NCI-H2227 treated with DMSO at 0.1 percent for 48 hours (cell line): ENCODE measurements around the gene ZNF324B.
"Not testable (repeated sequence)": the region's sequence is repeated elsewhere in the genome, so short reads cannot be mapped to it uniquely, and the experiment has no call there.

Experiments used
- DNase-seq: peaks from one replicate; lab custom pipeline; 2025; lab: John Stamatoyannopoulos, UW

ZNF324B gene

DNA sequence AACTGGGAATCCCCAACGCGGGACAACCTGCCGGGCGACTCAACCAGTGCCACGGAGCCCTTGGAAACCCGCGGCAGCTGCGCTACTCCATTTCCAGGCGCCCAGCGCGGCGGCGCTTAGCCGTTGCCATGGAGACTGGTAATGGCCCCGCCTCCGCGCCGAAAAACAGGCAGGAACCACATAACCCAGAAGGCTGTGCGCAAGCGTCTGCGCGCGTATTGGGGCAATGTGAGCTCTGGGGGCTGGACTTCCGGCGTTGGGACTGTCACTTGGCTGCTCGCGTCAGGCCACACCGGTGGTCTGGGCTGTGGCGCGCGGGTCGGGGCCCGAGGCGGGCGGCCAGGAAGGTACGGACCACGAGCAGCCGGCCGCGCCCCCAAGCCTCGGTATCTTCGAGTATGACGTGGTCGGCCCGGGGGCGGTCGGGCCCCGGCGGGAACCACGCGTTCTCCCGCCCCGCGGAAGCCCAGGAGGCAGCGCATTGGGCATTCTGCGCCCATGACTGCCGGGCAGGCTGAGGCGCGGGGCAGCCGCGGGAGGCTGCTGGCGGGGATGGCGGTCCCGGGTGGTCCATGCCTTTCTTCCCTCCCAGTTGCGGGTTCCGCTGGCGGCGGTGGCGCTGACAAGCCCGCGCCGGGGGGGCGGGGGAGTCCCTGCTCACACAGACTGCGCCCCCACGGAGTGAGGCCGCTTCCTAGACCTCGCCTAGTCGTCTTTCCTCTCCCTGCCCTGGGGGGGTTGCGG is at the start of gene ZNF324B:
Gene ZNF324B (plus strand): TSS at position 265 of the 744 bp plus-strand sequence. CDS start 2,080 bp downstream, outside the sequence.
- DNase-seq: peak; percentile 100

DNA sequence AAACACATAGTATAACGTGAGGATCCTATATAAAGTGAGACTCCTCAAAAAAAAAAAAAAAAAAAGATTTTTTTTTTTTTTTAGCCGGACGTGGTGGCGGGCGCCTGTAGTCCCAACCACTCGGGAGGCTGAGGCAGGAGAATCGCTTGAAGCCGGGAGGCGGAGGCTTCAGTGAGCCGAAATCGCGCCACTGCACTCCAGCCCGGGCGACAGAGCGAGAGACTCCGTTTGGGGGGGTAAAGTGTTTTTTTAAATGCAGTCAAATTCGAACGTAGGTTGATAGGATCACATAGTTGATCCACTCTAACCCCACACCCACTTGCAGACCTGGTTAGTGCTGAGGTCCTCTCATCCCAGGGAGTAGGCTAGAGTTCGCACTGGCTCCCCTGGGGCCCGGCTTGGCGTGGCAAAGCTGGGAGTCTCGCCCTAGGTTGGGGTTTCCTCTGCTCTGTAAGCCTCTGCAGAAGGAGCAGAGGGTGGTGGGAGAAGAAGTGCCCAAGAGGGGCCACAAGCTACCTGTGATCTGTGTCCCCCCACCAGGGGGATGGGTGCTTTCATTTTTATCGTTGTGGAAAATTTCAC is 49.5 kb upstream of the ZNF324B start:
- no peak for DNase-seq

DNA sequence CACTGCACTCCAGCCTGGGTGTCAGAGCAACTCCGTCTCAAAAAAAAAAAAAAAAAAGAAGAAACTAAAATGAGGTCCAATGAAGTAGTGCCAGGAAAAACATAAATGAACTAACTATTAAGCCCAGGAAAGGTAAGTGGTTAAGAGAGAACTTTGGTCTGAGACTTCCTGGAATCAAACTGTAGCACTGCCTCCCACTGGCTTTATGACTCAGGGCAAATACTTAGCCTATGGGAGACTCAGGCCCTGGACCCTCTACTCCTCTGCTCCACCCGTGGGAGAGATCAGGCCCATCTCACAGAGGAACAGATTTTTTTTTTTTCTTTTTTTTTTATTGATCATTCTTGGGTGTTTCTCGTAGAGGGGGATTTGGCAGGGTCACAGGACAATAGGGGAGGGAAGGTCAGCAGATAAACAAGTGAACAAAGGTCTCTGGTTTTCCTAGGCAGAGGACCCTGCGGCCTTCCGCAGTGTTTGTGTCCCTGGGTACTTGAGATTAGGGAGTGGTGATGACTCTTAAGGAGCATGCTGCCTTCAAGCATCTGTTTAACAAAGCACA is 47.4 kb upstream of the ZNF324B start:
- not testable (repeated sequence) for DNase-seq

DNA sequence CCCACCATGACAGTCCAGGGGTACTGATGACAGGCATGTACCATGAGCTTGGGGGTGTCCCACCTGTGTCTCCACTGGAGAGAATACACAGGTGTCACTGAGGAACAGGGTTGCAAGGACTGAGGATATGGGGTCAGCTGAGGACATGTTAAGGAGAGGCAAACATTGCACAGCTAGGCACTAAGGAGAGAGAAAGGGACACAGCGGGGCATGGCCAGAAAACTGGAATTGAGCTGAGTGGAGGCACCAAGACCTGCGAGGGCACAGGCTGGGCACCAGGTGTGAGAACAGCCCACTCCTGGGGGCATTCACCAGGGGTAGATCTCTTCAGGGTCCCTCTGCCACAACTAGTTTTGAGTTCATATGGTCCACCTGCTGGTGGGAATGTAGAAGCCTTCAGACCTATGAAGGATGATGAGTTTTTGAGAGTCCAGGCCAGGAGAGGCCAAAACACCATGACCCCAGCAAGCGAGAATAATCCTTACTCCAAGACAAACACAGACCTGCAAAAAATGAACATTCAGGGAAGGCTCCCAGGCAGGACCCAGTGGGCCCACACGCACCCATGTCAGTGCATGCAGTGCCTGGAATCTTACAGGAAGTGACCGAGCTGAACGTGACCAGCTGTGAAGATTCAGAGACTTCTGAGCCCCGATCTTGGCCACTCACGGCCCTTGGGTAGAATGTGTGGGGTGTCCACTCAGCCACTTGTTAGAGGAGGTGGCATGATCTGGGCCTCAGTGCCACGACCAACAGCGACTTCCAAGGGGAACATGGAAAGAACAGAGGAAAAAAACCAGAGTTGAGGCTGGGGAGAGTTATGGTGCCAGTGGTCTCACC is 44.4 kb upstream of the ZNF324B start:
- no peak for DNase-seq

DNA sequence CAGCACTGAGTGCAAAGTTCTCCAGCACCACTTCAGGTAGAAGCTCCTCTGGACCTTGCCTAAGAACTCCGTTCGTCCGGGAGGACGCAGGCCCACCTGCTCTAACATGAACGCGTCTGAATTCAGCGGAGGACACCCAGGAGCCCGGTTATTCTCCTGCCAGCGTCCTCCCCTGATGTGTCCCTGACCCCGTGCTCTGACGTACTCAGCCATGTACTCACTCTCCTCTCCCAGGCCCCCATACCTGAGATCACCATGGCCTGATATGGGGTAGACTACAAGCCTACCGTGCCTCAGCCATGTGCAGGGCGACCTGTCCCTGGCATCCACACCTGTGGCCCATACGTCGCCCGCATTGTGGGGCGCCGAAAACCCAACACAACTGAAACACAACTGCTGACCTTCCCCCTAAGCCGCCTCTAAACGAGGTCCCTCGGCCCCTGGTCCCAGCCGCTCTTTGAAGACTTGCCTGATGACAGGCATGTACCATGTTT is 43.7 kb upstream of the ZNF324B start:
- DNase-seq: no peak

DNA sequence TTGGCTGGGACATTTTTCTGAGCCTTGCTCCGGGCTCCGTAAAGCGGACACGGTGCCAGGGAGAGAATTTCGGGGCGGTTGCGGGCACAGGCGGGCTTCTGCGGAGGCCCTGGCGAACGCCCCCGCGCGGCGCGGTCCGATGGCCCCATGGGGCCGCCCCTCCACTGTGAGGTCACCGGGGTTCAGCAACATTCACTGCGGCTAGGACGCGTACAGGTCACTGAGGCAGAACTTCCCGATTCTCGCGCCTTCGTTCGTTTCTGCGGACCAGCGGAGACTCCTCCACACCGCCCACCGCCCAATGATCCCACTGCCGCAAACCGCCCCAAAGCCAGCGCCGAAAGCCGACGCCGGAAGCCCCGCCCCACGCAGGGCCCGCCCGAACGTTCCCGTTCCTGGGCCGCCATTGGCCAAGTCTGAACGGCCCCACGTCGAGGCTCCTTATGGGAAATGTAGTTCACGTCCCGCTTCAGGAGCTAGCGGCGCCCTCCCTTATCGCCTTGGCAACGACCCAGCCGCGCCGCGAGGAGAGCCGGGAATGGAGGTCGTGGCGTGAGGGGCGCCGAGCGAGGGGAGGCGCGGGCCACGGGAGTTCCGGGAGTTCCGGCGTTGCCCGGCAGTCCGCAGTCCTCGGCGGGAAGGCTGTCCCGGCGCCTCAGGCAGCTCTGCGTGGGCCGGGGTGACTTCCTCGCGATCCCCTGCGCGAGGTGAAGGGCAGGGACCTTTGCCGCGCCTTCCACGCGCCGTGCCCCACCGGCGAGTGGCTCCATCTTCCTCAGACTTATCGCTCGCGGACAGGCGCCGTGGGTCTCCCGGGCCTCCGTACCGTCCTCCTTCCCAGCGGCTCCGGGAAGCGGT is 43.0 kb upstream of the ZNF324B start, which contains the start of gene ZNF584:
Gene ZNF584 (plus strand): TSS at position 498 of the 858 bp plus-strand sequence. CDS start 499 bp downstream, outside the sequence.
- DNase-seq: peak; percentile 100

DNA sequence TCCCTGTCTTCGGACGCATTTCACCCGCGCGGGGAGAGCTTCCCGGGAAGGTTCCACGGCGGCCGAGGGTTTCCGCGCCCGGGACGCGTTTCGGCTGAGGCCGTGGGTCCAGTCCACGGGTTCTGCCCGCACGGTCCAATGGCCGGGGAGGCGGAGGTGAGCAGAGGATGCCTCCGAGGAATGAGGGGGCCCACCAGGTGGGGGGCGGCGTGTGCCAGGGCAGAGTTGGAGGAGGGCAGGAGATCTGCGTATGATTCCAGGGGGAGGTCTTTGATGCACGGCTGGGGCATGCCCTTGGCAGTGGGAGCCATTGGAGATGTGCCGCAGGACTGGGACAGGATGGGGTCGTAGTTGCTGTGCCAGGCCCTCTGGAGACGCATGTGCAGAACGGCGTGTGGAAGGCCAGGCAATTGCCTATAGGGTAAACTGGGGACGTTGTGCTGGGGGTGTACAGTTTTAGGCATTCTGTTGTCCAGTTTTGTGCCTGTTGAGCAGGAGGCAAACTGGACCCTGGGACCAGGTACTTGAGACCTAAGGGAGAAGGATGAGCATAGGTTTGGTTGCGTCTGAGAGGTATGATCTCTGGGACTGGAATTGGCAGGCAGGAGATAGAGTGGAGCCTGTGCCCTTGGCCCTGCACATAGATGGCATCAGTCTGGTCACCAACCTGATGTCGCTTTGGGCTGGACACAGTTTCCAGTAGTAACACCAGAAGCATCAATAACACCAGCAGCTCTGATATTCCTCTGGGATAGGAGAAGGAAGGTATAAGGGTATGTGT is 42.2 kb upstream of the ZNF324B start:
- peak; percentile 65 for DNase-seq

DNA sequence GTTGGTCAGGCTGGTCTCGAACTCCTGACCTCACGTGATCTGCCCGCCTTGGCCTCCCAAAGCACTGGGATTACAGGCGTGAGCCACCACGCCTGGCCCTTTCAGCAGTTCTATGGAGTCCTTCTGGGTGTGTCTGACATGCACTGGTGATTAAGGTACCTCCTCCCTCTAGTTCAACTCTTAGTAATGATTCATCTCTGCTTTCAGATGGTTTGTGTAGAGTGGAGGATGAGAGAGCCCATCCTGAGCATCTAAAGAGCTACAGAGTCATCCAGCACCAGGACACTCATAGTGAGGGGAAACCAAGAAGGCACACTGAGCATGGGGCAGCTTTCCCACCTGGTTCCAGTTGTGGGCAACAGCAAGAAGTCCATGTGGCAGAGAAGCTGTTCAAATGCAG is 34.8 kb upstream of the ZNF324B start:
- no peak for DNase-seq

DNA sequence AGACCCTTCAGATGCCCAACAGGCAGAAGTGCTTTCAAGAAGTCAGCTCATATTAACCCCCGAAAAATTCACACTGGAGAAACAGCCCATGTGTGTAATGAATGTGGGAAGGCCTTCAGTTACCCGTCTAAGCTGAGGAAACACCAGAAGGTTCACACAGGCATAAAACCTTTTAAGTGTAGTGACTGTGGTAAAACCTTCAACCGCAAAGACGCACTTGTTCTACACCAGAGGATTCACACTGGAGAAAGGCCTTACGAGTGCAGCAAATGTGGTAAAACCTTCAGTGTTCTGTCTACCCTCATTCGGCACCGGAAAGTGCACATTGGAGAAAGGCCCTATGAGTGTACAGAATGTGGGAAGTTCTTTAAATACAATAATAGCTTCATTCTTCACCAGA is 34.4 kb upstream of the ZNF324B start:
- DNase-seq: no peak

DNA sequence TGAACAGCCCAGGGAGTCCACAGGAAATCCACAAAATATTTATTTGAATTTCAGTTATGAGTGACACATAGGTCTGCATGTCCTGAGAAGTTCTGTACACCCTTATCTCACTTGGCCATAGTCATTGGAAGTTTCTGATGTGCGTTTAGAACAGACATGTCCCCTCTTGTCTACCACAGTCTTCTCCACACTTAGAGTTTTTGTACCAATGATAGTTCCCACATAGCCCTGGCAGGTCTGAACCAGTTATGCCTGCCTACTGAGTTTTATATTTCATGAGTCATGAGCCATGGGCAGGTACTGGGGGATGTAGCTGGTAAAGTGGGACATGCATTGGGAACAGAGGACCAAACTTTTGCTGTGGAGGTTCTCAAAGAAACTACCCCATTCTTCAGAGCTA is 22.8 kb upstream of the ZNF324B start:
- DNase-seq: no peak

DNA sequence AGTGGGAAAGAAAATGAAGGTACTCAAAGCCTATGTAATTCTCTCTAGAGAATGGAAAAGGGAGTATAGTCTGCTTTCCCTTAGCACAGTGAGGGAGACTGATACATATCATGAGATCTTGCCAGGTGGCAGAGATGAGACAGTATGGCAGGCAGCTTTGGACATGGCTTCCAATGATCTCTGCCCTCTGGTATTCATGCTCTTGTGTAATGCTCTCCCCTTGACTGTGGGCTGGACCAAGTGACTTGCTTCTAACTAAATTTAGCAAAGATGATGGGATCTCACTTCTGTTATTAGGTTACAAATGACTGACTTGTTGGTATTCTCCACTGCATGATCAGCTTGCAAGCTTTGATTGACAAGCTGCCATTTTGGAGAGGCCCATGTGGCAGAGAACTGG is 21.7 kb upstream of the ZNF324B start:
- no peak for DNase-seq

DNA sequence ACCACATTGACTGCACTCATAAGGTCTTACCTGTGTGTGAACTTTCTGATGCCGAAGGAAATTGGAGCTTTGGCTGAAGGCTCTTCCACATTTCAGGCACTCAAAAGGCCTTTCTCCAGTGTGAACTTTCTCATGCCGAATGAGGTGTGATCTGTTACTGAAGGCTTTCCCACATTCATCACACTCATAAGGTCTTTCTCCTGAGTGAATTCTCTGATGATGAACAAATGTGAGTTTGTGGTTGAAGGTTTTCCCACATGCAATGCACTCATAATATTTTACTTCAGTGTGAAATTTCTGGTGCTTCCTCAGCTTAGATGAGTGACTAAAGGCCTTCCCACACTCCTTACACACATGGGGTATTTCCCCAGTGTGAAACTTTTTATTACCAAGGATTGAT is 17.2 kb upstream of the ZNF324B start:
- no peak for DNase-seq

DNA sequence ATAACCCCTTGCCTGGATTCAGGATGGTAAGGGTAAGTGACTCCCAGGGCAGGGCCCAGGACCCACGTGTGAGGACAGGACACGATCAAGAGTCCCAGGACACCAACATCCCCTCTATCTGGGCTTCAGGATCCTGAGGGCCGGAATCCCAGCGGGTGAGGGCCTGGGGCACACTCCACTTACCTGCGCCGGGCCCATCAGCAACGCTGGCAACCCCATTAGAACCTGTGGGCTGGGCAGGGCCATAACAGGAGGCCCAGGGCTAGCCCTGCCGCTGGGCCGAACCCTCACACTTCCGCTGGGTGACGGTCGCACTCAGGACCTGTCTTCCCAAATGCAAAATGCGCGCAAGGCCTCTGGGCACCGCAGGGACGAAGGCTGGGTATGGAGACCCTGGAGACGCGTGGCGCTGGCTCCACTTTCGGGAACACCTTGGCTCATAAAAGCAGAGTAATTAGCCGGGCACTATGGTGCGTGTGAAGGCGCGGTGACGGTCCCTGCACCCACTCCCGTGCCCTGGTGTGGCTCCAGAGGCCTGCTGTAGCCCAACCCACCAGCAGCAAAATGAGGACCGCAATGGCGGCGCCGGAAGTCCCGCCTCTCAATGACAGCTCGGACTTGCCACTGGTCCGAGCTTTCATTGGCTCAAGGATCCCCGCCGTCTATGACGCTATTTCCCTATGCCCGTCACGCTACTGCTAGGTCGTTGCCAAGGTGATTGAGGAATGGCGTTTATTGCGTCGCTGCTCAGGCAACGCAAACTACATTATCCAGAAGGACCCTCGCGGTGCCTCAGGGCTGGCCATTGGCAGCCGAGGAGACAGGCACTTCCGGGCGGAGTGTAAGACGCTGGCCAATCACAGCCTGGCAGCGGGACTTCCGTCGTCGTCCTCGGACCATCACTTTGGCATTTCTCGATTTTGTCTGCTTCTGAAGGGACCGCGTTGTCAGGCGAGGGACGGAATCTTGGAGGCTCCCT is 11.6 kb upstream of the ZNF324B start, which contains the start of gene ZNF132:
Gene ZNF132 (minus strand): TSS at position 578 of the 979 bp plus-strand sequence. CDS start 332 bp downstream, at position 246.
- peak; percentile 91 for DNase-seq

DNA sequence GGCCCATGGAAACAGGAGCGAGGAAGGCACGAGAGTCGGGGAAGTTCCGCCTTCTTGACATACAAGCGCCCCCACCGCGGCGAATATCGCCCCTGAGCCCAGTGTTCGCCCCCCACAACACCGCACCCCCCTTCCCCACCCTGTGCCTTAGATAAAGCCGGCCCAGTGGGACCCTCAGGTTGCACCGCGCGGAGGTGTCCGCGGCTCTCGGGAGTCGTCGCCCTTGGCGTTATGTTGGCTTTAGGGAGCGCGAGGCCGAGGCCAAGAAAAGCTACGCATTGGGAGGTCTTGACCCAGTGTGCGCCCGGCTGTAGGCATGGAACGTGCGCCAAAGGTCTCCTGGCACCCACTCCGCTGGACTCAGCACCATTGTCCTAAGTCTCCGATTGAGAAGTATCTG is 10.9 kb upstream of the ZNF324B start:
- DNase-seq: no peak

DNA sequence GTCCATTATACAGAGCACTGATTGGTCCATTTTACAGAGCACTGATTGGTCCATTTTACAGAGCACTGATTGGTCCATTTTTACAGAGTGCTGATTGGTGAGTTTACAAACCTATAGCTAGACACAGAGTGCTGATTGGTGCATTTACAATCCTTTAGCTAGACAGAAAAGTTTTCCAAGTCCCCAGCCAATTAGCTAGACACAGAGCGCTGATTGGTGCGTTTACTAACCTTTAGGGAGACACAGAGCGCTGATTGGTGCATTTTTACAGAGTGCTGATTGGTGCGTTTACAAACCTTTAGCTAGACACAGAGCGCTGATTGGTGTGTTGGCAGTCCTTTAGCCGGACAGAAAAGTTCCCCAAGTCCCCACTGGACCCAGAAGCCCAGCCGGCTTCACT is 8.4 kb upstream of the ZNF324B start:
- not testable (repeated sequence) for DNase-seq

DNA sequence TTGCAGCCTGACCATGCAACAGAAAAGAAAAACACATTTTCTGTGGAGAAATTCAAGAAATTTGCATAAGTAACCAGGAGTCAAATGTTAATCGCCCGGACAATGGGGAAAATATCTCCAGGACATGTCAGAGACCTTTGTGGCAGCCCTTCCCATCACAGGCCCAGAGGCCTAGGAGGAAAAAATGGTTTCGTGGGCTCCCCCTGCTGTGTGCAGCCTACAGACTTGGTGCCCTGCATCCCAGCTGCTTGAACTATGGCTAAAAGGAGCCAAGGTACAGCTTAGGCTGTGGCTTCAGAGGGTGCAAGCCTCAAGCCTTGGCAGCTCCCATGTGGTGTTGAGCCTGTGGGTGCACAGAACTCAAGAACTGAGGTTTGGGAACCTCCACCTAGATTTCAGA is 2.6 kb upstream of the ZNF324B start:
- DNase-seq: not testable (repeated sequence)

DNA sequence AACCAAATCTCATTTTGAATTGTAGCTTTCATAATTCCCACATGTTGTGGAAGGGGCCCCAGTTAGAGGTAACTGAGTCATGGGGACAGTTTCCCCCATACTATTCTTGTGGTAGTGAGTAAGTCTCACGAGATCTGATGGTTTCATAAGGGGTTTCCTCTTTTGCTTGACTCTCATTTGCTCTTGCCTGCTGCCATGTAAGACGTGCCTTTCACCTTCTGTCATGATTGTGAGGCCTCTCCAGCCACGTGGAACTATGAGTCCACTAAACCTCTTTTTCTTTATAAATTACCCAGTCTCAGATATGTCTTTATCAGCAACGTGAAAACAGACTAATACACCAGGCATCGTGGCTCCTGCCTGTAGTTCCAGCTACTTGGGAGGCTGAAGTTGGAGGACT is 1.4 kb upstream of the ZNF324B start:
- DNase-seq: not testable (repeated sequence)

DNA sequence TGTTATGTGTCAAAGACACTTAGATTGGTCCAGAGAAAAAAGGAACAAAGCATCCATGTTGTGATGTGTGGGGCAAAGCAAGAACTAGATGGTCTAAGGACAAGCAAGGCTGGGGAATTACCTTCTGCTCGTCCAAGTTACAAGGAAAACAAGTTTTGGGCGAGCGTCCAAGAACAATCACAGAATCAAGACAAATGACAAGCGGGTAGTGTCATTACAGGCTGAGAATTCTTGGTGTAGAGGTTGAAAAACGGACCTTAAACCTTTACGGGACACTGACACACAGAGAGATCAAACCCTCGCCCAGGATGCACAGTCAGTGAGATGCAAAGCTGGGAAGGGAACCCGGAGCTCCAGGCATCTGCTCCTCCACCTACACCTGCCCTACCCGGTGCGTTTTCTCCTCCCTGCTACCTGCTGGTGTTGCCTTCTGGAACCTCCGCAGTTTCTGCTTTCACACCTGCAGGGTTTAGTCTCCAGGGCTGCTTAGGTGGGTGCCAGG is 515 bp upstream of the ZNF324B start:
- DNase-seq: peak; percentile 80

DNA sequence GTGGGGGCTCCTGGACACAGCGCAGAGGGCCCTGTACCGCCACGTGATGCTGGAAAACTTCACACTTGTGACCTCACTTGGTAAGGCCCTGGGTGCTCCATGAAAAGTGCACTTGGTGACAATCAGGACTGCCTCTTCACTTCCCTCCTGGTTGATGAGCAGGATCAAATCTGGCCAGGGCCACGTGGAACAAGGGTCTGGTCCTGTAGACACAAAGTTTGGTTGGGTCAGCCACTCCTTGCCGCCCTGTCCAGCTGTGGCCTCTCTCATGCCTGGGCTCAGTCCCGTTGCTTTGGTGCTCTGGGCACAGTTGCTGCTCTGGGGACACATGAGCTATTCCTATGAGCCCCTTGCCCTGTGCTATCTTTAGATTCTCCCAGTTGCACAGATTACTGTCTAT is 2.3 kb downstream of the ZNF324B start:
- DNase-seq: no peak
